HG02884 (cell line): ENCODE measurements around the gene ZNF346.
A peak's percentile ranks its signal among the peaks of the same experiment; 100 is the strongest.
"Not testable (repeated sequence)": the region's sequence is repeated elsewhere in the genome, so short reads cannot be mapped to it uniquely, and the experiment has no call there.

ENCODE experiments used
- ATAC-seq: cut with Tn5 transposase; IDR thresholded peaks from one replicate; pipeline ENCODE4 v1.9.1; 2021; ENCODE audit warnings: mild to moderate bottlenecking, moderate library complexity; ENCODE audit not compliant: unreplicated experiment

The ZNF346 gene

DNA sequence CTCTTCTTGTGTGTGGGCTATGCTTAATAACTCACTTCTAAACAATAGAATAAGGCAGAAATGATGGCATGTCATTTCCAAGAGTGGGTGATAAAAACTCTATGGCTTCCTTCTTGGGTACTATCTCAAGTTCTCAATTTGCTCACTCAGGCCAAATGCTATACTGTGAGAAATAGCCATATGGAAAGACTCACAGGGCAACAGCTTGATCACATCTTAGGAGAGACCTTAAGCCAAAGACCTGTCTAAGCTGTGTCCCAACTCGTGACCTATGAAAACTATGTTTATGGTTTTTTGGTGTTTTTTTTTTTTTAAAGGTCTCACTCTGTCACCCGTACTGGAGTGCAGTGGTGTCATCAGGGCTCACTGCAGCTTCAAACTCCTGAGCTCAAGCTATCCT, 13.8 kb upstream of the ZNF346 start:
- ATAC-seq: no peak

DNA sequence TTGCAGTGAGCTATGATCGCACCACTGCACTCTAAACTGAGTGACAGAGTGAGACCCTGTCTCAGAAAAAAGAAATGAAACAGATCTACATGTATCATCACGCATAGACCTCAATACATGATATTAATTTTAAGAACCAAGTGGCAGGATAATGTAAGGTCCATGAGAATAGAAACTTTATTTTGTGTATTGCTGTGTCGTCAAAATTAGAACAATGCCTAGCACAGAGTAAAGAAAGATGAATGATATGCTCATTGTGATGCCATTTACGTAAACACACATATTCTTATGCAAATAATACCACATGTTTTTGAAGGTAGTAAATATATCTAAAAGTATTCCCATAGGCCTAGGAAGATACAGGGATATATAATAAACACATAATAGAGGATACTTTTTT, 12.3 kb upstream of the ZNF346 start:
- ATAC-seq: no peak

DNA sequence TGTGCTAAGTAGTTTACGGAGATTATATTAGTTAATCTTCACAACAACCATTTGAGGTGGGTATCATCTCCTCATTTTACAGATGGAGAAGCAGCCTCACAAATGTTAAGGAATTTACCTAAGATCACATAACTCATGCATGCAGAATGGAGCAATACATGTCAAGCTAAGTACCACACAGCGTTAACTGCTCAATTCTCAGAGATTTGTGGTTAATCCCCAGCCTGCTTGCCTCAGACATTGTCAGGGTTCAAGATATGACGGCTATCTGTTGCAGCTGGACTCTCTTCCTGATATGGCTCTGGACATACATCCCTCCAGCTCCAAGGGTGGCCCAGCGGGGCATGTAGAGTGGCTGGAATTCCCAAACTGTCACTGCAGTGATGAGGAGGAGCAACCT, 7.3 kb upstream of the ZNF346 start:
- ATAC-seq: no peak

DNA sequence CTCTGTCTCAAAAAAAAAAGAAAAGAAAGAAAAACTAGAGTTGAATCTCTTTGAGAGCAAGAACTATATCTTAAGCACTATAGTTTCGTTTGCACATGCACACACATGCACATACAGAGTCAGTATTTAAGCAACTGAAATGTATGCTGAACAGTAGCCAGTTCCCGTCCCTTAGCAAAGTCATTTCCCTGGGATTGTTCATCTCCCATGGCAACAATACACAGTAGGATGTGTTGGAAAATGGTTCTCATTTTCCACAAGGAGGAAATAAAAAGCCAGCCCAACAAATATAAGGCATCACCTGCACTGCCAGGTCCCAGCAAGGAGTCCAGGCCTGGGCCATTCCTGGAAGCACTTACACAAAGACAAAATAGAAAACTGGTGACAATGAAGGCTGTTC, 4.2 kb upstream of the ZNF346 start:
- ATAC-seq: no peak

DNA sequence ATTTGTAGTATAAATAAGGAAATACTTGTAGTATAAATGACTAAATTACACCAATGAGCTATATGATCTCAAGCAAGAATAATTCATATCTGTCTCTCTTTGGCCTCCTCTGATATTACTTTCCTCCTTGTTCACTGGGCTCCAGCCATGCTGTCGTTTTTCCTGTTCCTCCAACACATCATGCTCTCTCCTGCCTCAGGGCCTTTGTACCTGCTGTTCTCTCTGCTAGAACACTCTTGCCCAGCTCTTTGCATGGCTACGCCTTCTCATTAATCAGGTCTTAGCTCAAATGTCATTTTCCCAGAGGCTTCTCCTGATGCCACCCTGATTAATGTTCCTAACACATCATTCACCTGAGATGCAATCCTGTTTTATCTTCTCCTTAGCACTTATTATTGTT, 2.5 kb upstream of the ZNF346 start:
- no peak for ATAC-seq

DNA sequence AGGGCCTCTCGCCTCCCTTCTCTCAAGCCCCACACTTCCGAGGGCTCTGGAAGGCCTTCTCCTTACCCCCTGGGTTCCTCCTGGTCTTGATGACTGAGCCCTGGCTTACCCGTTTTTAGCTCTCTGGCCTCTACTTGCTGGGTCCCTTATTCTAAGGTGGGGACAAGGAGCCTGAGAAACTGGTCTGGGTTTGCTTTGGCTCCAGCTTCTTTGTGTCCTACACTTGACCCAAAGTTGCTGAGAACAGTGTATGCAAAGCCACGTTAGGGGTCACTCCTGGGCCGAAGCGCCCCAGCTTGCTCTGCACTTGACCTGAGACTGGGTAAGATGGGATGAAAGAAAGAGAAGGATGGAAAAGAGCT, 788 bp downstream of the ZNF346 start:
- ATAC-seq: peak; percentile 7

DNA sequence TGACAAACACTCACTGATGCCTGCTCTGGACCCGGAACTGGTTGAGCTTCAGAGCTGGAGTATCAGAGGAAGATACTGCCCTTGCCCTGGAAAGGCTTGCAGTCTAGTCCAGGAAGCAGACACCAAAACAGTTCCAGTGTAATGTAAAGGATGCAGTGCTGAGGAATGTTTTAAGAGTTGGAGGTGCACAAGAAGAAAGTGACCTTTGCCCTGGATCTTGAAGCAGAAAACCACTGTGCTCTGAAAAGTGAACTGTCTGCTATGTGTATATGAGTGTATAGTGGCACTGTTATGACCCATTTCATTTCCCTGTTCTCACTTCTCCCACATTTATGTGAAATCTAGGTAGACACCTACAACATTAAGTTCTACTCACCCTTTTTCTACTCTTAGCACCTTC, 2.1 kb downstream of the ZNF346 start:
- no peak for ATAC-seq

DNA sequence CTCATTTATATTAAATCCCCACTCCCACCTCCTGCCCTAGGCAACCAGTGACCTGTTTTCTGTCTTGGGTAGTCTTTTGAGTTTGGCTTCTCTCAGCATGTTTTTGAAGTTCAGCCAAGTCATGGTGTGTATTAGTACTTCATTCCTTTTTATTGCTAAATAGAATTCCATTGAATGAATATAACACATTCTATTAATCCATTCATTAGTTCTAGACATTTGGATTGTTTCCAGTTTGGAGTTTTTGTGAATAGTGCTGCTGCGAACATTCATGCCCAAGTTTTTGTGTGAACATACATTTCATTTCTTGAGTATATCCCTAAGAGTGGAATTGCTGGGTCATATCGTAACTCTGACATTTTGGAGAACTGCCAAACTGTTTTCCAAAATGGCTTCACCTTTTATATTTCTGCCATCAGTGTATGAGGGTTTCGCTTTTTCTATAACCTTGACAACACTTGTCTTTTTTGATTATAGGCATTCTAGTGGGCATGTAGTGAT, 2.7 kb downstream of the ZNF346 start:
- ATAC-seq: no peak

DNA sequence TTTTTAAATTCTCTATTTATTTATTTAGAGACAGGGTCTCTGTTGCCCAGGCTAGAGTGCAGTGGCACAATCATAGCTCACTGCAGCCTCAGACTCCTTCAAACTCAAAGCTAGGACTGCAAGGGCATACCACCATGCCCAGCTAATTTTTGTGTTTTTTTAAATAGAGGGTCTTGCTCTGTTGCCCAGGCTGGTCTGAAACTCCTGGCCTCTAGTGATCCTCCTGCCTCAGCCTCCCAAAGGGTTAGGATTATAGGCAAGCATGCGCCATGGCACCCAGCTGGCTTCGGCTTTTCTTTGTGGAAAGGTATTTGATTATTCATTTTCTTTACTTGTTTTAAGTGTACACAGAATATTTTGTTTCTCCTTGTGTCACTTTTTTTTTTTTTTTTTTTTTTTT, 5.2 kb downstream of the ZNF346 start:
- ATAC-seq: no peak

DNA sequence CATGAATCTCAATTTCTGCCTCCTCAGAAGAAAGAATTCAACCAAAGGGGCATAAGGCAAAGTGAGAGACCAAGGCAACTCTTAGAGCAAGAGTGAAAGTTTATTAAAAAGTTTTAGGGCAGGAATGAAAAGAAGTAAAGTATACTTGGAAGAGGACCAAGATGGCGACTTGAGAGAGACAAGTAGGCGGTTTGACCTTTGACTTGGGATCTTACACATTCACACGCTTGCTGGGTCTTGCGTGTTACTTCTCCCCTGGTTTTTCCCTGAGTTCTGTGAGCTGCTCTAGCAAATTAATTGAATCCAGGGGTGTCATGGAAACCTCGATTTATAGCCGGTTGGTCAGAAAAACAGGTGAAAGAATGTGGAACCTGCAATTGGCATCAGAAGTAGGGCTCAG, 7.0 kb downstream of the ZNF346 start:
- ATAC-seq: no peak

DNA sequence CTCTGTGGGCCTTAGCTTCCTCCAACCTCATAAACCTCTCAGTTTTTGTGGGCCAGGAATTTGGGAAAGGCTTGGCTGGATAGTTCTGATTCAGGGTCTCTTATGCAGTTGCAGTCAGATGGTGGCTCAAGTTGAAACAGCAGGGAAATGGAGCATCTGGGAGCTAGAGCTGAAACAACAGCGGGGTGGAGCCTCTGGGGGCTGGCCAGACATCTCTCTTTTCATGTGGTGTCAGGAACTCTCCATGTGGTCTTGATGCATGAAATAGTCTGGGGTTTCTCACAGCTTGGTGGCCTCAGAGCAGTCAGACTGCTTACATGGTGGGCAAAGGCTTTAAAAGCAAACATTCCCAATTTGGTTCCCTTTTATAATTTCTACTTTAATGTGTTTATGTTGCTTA, 13.5 kb downstream of the ZNF346 start:
- no peak for ATAC-seq

DNA sequence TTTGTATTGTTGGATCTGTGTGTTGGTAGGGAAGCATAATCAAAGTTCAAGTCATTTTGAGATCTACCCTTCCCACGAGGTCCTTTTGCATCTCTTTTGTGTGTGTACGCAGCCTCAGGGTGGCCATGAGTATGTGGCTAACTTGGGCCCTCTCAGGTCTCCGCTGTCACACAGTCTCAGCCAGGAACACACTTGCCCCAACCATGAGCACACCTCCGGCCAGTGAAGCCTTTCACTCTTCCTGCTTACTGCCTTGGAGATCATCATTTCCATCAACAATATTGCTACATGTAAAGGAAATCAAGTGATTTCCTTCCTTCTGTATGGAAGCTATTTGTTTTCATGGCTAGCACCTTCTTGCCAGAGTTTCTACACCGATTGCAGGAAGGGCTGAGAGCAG, 13.9 kb downstream of the ZNF346 start:
- ATAC-seq: no peak

DNA sequence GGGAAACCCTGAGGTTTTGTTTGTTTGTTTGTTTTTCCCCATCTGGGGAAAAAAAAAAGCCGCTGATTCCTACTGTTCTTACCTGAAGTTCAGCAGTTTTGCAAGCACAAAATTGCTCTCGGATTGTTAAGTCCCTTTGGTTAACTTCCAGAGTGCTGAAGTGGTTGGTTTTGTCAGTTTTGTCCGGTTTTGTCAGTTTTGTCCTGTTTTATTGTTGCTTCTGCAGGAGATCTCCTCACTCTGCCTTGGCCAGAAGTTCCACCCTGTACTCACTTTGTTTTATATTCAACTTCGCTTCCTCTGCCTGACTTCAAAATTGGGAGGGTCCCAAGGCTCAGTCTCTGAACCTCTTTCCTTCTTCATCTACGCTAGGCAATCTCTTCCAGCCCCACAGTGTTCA, 14.4 kb downstream of the ZNF346 start:
- ATAC-seq: no peak

DNA sequence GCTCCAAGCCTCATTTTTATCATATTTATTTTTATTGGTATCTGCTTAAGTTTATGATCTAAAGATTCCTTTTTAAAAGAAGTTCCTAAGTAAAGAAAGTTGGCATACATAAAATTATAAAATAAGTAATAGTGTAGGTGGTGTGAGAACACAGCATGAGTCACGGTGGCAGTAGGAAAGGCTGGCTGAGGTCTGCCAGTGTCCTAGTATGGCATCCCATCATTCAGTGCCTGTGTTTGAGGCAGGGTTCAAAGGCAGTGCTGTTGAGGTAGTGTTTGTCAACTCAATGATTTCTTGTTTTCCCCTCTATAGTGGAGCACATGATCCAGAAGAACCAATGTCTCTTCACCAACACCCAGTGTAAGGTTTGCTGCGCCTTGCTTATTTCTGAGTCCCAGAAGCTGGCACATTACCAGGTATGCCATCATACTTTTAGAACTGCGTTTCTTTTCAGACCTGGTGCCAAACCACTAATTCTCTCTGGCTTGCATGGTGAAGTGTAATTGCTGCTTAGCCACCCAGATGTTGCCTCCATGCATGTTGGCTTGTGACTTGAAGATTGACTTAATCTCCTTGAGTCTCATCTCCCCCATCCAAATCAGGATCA, 18.4 kb downstream of the ZNF346 start:
- no peak for ATAC-seq

DNA sequence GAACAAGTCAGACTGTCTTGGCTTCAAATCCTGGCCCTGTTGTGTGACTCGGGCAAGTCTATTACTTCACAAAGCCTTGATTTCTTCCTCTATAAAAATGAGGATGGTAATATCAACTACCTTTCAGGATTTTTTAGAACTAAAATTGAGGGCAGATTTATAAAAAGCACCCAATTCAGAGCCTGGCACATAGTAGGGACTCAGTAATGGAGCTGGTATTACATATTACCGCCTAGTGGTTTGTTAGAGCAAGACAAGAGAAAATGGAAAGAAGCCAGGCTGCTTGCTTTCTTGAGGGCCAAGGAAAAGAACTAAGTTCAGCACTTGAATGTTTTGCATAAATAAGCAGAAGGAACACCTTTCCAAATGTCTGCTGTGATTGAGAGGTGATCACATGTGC, 19.4 kb downstream of the ZNF346 start:
- no peak for ATAC-seq

DNA sequence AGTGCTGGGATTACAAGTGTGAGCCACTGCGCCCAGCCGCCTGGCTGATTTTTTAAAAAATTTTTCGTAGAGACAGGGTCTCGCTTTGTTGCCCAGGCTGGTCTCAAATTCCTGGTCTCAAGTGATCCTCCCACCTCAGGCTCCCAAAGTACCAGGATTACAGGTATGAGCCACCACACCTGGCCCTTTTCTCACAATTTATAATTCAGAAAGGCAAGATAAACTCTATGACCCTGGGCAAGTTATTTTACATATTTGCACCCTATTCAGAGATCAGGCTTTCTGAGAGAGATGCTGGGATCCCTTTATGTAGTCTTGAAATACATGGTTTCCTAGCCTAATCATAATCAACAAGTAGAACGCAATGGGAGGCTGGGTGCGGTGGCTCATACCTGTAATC, 20.6 kb downstream of the ZNF346 start:
- ATAC-seq: no peak

DNA sequence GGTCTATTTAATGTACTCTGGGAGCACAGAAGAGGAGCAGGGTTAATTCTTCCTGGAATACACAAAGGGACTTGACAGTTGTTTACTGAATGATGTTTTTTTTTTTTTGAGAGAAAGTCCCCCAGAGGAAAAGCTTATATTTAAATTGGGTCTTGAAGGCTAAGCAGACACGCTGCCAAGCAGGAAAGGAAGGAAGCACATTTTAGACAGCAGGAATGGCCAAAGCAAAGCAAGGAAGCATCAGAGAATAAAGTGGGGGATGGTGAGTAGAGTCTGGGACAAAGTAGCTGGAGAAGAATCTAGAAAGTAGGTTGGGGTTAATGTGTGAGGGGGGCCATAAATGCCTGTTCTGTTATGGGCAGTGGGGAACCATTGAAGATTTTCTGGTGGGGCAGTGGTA, 21.5 kb downstream of the ZNF346 start:
- no peak for ATAC-seq

DNA sequence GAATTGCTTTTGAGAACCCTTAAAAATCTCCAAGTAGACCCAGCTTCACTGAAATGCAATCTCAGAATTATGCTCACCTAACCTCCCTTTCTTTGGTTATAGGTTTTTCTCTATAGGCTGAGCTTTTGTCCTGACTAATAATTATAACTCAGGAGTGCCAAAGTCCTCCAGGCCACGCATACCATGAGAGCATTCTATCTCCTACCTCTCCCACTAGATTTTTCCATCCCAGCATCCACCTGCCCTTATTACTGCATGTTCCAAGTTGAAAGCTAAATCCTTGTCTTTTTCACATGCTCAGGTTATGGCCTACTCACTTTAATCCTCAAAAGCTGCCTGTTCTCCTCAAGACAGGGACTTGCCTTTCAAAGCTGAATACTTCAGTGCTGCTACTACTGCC, 22.1 kb downstream of the ZNF346 start:
- no peak for ATAC-seq

DNA sequence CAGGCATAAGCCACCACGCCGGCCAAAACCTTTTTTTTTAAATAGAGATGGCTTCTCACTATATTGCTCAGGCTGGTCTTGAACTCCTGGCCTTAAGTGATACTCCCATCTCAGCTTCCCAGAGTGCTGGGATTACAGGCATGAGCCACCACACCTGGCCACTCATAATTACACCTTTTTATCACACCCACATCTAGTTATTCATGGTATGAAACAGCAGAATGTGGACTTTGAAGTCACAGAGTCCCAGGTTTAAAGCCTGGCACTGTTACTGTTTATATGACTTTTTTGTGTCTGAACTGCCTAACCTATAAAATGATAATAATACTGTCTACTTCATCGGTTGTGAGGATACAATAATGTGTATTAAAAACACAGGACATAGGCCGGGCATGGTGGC, 23.1 kb downstream of the ZNF346 start:
- no peak for ATAC-seq

DNA sequence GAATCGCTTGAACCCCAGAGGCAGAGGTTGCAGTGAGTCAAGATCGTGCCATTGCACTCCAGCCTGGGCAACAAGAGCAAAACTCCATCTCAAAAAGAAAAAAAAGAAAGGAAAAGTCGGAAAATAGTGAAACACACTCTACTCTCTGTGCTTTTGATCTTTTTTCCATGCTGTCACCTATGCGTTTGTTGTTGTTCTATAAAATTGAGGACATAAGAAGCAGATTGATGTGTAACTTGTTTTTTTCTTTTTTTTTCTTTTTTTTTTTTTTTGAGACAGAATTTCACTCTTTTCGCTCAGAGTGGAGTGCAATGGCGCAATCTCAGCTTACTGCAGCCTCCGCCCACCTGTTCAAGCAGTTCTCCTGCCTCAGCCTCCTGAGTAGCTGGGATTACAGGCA, 26.0 kb downstream of the ZNF346 start:
- ATAC-seq: not testable (repeated sequence)

DNA sequence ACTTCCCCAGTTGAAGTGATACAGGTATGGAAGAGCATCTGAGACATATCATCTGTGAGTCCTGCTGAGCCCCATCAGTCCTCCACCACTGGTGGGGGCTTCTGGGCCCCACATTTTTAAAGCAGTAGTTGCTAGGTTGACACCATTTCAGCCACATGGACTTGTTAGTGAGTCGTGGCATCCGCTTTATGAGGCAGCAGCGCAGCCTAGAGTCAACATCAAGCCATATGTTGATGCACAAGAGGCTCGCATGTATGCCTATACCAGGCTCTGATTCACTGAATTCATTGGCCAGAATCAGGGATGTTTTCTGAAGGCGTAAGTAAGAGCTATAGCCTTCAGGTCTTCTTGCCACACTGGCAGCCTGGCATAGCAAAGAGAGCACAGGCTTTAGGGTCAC, 26.8 kb downstream of the ZNF346 start:
- ATAC-seq: no peak

DNA sequence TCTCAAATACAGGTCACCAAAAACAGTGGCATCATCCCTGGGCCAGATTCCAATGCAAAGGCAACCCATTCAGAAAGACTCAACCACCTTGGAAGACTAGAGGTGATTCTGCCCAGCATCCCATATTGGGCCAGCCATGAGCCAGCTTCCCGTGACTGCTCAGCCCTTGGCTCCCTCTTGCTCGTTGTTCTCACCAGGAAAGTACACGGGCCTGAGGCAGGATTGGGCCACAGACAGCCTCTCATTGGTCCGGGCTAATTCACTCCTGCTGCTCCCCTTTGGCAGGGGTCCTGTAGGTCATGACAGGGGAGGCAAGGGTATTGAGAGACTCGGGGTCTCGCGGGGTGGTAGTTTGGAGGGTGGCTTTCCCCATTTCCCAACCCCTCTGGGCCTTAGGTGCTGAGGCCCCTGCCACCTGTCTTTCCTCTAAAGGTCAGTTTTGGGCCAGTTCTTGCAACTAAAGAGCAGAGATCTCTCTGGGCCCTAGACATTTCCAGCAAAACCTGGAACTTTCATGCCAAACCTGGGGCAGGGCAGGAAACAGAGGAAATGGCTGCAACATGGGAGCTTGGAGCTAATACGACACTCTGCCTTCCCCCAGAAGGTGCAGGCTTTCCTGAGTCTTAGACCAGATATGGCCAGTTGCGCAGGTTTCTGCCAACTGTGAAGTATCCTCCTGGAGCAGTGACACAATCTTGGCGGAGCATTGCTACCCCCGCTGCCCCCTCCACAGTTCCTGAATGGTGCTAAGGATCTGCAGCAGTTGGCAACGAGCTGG, 42.2 kb downstream of the ZNF346 start:
- ATAC-seq: no peak

DNA sequence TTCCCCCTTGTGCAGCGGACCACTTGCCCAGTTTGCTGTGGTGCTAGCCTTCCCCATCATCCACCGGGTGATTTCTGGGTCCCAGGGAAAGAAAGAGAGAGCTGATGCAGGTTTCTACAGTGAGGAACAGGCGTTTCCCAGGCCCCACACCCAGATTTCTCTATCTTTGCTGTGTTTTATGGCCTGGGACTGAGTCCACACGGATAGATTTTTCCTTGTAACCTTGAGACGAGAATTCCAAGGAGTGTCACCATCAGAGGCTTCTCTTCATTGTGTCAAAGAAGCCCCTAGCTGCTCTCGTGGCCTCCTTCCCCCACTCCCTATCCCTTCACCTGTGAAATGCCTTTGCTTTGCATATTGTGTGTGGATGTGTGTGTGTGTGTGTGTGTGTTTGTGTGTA, 43.0 kb downstream of the ZNF346 start:
- ATAC-seq: no peak
